SKM-1 treated with dmso at 0.1 percent for 144 hours (cell line): ENCODE data around the gene ADCY2.

ENCODE experiments used
- DNase-seq: peaks from one replicate; lab custom pipeline; 2025; ENCODE audit not compliant: unreplicated experiment; lab: John Stamatoyannopoulos, UW

The ADCY2 gene

DNA sequence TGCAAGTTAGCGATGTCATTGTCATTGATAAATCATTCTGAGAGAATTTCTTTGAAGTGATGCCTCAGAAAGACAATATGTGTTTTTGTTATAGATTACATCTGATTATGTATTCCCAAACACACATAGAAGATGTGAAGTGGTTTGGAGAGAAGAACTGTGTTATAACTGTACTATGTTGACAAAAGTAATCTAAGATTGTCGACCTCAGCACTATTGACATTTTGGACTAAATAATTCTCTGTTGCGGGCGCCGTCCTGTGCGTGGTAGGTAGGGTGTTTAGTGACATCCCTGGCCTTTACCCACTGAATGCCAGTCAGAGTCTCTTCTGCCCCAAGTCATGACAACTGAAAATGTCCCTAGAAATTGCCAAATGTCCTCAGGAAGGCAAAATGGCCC lies 377.2 kb downstream of the ADCY2 start:
- DNase-seq = no peak

DNA sequence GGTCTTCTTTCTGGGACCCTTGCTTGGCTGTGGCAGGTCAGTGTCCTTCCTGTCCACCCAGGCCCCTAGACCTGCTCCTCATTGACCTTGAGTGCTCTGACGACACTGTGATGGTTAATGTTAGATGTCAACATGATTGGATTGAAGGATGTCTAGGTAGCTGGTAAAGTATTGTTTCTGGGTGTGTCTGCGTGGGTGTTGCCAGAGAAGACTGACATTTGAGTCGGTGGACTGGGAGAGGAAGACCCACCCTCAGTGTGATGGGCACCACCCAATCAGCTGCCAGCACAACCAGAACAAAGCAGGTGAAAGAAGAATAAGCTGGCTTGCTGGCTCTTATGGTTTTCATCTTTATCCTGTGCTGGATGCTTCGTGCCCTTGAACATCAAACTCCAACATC lies 380.5 kb downstream of the ADCY2 start:
- DNase-seq = no peak

DNA sequence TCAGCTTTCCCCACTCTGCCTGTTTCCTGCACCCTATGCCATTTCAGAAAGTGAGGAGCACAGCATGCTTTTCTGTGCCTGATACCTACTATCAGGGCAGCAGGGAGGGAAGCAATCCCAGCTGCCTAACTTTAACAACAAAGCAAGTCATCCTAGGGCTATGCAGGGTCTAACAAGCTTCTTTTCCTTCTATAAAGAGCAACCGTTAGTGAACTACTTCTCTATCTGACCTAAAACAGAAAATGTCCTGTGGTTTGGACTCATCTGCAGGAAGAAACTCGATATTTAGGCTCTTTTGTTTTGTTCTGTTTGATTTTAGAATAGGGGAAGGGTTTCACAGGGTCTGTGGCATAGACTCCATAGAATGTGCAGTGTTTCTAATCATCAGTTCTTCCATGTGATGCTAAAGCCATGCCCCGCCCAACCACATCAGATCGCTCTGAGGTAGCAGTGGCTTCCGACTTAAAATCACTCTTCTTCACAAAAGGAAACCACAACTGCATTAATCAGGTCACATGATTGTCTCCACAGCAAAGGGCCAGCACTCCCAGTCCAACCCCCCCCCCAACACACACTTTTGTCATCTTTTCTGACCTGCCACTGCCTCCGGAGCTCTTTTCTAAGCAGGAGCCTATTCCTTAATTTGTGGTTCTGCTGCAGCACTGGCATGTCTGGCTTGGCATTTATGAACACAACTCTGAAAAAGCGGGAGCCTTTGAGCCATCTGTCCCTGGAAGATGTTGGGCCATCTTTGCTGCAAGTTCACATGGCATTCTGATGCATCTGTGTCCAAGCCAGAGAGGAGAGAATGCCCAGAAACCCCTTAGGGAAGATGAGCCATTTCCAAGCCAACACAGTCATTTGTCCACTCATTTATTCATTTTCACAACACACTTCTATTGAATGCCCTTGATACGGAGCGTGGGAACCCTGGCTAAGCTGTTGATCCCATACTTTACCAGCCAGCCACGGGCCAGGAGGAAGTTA lies 383.4 kb downstream of the ADCY2 start:
- DNase-seq = no peak

DNA sequence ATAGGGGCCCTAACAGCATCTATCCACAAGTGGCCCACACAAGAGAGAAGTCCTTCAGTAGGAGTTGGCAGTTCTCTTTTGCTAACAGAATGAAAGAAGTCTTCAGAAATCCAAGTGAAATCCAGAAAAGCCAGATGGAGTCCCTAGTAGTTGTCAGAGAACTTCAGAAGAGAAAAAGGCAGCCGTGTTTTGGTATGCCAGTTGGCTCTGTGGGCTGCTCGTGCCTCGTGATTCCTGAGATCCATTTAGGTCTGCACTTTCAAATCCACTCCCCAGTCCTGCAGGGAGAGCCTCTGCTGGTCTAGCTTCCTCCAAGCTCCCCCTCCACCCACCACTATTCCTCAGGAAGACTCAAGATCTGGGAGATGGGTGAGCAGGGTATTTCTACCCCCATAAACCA lies 386.0 kb downstream of the ADCY2 start:
- no peak for DNase-seq

DNA sequence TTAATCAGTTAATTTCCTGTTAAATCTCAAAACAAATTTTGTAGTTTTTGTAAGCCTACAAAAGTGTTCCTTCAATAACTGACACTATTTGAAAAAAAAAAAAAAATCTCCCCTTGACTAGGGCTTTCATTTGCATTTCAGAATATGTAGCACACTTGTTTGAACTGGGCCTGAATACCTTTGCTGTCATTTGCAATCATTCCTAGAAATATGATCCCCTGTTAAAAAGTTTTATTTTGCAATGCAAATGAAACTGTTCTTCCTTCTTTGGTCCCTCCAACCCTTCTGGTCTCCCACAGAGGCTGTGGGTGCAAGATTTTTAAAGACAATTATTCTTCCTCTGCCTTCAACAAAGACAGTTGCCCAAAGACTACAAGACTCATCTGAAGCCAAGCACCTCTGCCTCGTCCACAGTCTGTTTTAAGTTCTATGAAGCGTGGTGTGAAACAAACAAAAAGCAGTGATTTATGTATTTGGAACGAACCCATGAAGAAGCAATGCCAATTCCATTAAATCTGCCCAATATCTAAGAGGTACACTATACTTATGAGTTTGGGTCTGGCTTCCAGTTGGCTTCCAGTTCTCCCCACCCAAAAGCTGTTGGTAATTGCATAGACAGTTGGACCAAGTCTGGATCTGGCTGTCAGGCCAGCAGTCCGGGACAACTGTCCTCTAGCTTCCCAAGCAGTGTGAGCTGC lies 388.9 kb downstream of the ADCY2 start:
- no peak for DNase-seq

DNA sequence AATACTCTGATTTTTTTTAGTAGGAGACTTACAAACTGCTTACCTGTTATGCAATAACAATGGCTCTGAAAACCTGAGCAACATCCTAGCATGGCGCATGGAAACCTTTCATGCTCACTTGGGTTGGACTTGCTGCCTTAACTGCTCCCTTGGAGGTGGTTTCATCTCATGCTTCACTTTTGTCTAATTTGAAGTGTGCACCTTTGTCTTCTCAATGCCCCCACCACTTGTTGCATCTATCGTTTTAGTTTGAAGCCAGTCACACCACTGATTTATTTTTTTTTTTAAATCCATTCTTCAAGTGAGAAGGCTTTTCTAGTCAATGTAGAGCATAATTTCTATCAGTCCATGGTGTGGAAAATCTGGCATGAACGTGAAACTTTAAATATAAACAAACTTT lies 391.8 kb downstream of the ADCY2 start:
- DNase-seq = no peak

DNA sequence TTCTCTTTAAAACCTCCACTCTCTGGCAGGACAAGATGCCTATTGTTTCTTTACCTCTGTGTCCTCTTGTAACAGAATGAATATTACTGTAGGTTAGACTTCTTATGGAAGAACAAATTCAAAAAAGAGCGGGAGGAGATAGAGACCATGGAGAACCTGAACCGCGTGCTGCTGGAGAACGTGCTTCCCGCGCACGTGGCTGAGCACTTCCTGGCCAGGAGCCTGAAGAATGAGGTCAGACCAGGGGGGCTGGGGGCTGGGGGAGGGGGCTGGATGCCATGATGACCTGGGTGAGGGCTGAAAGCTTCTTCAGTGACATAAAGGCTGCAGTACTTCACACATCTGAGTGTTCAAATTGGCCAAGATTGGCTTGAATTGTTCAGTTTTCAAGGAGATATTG lies 393.6 kb downstream of the ADCY2 start:
- DNase-seq = no peak

DNA sequence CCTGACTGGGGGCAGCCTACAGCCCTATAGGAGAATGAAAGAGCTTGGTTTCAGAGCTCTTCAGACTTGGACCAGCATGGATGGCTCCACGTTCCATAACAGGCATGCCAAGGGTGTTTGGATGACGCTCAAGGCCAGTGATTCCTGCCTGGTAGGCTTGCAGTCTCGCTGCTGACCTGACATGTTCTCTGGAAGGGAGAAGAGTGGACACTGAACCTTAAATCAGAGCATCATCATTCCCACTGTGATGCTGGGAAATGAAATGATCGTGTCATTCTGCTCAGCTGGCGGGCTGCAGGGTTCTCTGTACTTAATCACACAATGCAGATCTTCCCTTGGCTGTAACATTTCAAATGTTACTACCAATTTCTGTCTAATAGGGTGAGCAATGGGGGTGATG lies 398.0 kb downstream of the ADCY2 start:
- no peak for DNase-seq

DNA sequence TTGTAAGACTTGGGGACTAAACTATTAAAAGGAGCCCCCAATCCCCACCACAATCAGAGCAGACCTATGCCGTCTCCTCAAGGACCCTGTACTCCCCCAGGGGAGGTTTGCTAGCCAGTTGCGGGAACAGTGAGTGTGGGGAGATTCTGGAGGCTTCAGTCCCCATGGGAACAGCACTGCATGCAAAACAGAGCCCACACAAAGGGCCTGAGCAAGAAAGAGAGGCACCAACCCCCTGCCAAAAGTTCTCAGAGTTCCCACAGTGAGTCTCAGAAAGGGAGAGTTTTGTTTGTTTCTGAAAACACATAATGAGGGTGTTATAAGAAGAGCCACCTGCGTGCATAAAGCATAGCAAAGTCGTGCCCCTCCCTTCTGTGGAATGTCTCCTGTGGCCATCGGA lies 398.4 kb downstream of the ADCY2 start:
- DNase-seq = no peak

DNA sequence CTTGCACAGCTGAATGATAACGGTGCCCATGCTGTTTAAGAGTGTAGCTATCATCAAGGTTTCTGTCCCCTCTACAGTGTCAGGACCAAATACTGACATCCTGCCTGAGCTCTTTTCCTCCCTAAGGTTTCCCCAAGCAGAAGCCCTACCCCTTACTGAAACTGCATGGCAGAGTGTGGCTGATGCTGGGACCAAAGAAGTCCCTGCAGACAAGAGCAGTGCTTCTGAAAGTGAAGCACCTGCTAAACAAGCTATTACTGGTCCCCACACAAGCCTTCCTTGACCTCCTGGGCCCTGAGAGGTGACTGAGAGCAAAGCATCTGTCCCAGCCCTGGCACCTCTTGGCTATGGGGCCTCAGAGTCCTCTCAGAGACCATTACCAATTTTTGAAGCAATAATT lies 398.9 kb downstream of the ADCY2 start:
- DNase-seq = no peak

DNA sequence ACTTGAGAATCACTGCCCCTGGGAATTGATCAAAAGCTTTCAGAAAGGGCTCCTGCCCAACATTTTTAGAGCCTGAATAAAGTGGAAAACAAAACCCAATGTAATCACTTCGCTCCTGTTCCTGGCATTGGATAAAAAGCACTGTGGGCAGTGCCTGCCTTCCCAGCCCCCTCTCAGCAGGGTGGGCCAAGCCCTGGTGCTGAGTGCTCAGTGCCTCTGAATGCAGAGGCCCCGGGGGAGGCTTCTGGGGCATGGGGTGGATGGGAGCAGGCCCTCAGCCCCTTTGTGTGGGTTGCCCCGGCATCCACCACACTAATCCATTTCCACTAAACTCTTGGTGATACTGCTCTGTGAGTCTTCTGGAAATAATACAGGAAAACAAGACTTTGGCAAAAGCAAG lies 399.4 kb downstream of the ADCY2 start:
- DNase-seq = no peak

DNA sequence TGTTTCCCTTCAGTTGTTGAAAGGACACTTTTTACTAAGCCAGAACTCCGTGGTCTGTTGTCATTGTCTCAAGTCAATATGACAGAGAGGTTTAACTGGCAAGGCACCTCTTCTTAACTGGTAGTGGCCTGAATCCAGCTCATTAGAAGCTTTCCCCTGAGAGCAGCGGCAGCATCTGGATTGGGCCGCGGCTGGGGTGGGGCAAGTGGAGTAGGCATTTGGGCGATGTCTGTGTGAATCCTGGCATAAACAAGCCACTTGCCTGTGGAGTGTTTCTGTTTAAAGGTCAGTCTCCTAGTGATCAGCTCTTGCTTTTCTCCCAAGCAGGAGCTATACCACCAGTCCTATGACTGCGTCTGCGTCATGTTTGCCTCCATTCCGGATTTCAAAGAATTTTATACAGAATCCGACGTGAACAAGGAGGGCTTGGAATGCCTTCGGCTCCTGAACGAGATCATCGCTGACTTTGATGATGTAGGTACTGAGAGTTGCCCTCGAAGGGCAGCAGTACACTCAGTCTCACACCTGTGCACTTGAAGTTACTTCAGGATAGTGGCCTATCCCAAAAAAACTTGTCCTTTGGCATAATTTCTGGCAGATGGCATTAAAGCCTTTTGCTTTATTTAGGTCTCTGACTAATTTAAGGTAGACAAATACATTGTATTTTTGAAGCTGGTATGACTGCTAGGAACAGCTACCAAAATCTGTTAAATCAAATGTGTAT lies 406.1 kb downstream of the ADCY2 start:
- no peak for DNase-seq

DNA sequence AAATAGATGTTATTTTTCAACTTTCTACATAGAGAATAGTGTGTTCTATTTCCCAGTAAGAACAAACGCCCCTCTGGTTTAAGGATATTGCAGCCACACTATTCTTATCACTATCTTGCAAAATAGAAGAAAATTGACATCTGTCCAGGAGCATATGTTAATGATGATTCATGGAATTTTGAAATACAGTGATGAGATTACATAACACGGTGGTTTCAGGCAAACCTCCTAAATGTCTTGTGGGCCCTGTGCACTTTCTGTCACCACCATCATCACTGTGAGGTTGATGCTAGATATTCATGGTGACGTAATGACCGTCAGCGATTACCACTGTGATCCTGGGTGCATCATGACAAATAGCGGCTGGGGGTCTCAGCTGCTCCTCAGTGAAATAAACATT lies 406.9 kb downstream of the ADCY2 start:
- peak; percentile 41 for DNase-seq

DNA sequence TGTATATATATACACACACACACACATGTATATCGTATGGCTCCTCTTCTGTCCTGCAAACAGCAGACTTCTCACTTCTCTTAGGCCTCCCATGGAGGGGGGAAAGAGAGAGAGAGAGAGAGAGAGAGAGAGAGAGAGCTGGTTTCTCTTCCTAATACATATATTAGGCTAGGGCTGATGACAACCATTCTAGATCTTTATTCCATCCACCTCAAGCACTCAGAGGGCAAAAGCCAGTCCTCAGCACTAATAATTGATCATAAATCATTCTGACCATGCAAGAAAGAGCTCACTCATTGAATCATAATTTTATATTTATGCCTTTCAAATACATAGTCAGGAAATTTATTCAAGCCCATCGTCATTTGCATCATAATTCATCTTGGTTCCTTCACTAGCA lies 408.0 kb downstream of the ADCY2 start:
- no peak for DNase-seq

DNA sequence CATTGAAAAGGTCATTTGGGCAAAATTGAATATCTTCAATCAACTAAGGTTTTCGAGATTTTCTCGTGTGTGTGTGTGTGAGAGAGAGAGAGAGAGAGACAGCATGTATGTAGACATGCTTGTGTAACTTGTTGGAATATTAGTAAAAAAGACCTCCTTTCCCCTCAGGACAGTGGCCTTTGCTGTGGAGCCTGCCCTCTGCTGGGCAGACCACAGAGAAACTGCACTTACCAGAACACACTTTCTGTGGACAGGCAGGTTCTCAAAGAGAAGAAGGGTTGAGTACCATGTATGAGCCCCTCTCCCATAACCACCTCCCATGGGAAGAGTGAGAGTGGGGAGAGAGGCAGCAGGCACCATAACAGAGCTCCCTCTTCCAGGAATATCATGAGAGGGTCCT lies 409.4 kb downstream of the ADCY2 start:
- peak; percentile 19 for DNase-seq

DNA sequence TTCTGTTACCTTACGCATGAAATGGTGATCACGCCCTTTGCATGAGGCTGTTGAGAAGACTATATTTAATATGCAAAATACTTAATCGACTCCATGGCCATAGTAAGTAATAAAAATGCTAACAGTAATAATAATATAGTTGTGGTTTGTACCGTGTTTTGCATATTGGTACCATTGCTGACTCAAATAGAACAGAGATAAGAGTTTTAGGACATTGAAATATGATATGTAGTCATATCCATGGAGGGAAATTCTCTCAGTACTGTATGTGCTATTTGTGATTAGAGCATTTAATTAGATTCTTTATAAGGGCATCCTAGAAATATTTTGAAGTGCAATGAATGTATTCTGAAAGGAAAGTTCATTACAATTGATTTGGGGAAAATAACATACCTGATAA lies 413.1 kb downstream of the ADCY2 start:
- DNase-seq = no peak

DNA sequence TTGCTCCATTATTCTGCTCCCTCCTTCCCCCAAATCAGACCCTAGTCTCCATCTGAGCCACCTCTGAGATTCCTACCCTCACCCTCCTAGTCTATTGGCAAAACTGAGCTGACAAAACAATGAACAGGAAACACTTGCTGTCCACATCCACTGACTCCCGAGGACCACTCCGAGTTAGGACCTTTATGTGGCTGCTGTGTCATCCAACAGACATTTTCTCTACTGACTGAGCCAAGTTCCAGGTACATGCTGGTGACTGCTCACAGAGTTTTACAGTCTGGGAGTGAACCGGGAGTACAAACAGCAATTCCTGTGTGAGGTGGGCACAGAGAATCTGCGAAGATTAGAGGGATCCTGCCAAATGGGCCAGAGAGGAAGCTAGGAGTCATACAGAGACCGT lies 415.8 kb downstream of the ADCY2 start:
- no peak for DNase-seq

DNA sequence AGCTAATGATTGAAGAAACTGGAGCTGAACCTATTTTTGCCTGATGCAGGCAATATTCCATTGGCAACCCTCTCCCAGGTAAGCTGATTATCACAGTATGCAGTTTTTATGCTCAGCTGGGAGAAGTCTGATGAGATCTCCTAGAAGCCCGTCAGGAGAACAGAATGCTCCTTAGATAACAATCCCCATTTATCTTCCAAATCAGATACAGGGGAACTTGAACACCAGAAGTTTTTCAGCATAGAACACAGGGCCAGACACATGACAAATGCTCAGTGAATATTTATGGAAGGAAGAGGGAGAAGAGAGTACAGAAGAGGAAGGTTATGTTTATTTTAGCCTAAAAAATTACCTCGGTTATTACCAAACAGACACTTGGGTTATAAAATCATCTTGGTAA lies 417.1 kb downstream of the ADCY2 start:
- DNase-seq = no peak

DNA sequence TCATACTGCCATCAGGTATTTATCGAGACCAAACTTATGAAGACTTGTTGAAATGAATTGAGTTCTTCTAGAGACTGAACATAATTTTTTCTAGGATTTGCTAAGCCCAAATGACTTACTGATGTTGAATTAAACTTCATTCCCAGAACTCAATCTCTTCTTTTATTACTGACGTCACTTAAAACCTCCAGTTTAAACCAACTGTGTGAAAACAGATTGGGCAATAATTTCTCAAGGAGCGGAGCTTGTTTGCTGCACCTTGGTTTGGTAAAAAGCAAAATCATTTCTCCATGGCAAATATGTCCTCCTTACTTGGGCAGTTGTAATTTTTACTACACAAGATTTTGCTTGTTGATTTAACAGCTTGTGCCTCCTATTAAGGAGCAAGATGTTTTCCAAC lies 417.6 kb downstream of the ADCY2 start:
- no peak for DNase-seq

DNA sequence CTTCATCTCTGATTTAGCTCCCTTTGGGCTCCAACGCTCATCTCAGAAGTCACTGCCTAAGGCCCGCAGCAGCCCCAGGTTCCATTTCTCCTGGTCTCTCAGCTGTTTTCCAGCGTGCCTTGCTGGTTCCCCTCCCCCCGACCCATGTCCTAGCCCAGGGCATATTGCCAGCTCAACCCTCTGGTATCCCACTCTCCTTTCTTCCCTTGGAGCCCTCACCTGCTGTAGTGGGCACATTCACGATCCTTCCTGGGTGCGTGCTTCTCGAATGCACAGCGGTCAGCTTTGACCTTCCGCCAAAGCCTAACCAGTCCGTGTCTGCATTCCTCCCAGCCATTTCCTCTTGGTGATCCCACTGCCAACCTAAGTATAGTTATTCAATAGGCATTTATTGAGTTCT lies 418.9 kb downstream of the ADCY2 start:
- no peak for DNase-seq

DNA sequence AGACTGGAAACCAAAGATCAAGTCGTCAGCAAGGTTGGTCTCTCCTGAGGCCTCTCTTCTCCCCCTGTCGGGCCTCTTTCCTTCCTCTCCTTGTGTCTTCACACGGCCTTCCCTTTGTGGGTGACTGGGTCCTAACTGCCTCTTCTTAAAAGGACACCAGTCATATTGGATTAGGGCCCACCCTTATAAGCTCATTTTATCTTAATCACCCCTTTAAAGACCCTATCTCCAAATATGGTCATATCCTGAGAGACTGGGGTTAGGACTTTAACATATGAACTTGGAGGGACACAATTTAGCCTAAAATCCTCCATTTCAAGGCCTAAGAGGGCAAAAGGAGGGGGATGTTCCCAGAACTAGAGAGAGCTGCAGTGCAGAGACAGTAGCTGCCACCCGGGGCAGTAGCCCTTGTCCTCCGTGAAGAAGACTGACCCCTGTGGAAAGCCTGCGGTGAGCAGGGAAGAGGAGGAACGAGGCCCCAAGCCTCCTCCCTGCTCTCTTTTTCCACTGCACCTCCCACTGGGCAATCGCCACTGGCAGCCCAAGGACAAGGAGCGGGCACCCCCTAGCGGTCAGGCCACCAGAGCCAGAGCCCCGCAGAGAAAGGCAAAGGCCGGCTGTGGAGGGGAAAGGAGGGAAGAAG lies 420.1 kb downstream of the ADCY2 start:
- peak; percentile 66 for DNase-seq
